HEK293 (cell line): ENCODE results near the gene MRPS5.

Experiments used
- CTCF ChIP-seq: fragments of 450-650 bp; formaldehyde crosslinking; IDR thresholded peaks from 2 replicates; pipeline ENCODE4 v1.5.1; 2016; ENCODE audit warnings: missing biosample characterization, missing genetic modification characterization
- KLF16 ChIP-seq: fragments of 450-650 bp; formaldehyde crosslinking; IDR thresholded peaks from 2 replicates; pipeline ENCODE4 v1.5.1; 2017; ENCODE audit warnings: missing biosample characterization, missing genetic modification characterization
- PBX3 ChIP-seq: sonication (generic); formaldehyde crosslinking; IDR thresholded peaks from 2 replicates; pipeline ENCODE4 v1.8.1; 2022; ENCODE audit warnings: mild to moderate bottlenecking, moderate library complexity, missing genetic modification reagents
- ZSCAN4 ChIP-seq: fragments of 450-650 bp; formaldehyde crosslinking; IDR thresholded peaks from 2 replicates; pipeline ENCODE4 v1.5.1; 2017; ENCODE audit warnings: missing biosample characterization, missing genetic modification characterization

GRCh38 chr2:95052804-95053479 is 68.7 kb downstream of the MRPS5 start:
- no peak for TF ChIP-seq PBX3 (CRISPR knock-in tag)
- no peak for TF ChIP-seq ZSCAN4 (tag by site-specific recombination)
- TF ChIP-seq KLF16 (tag by site-specific recombination) = no peak
- no peak for TF ChIP-seq CTCF
